ENCODE data around the gene ACTN4. TPM values are rescaled to one million over a fixed set of nuclear protein-coding genes. Genes with fewer than 3 reads are reported as not detected.

The ACTN4 gene
- total and polyA plus RNA-seq, 11 donors, result 100 to 307 (median 149) TPM

- DNase-seq (no peak), ATAC-seq (peak in 1 of 4 donors; percentile 16)
- Histone ChIP-seq H3K4me1 (peaks cover 52 to 100% (median 100%) of the 10 kb centered on the region in 12 donors), H3K27me3 (no peaks in the 10 kb centered on the region), H3K4me3 (no peak overlapping the region), H3K9me3 (no peaks in the 10 kb centered on the region), H3K27ac (peak overlapping the region; percentile 25 to 99 (median 96)), H3K36me3 (peaks cover 0 to 29% (median 10%) of the 10 kb centered on the region in 9 donors)
- TF ChIP-seq CTCF (IDR thresholded peaks at IDR 0.05), result no peak
- no peak for TF ChIP-seq POLR2A (IDR thresholded peaks at IDR 0.05)
- WGBS, 4 donors, result 56 to 71% (median 60%) methylated on average over 7 of the region's 7 CpGs
- intact Hi-C loops (cut with DNase I), result loop anchor here in 5 of 10 donors (5.0 to 10.0 kb wide), 3 partner anchors 36 to 178 kb away; partner anchors contain the start of gene ECH1 (in 1 of the 5)
Measured at GRCh38 chr19:38656171-38656981, 8.9 kb downstream of the ACTN4 start.

- TF ChIP-seq CTCF (IDR thresholded peaks at IDR 0.05) (no peak), POLR2A (IDR thresholded peaks at IDR 0.05) (no peak)
- H3K27ac ChIP-seq, result peak overlapping the region; percentile 71 to 99 (median 96)
- DNase-seq (no peak), ATAC-seq (no peak)
- H3K27me3 ChIP-seq, result no peaks in the 10 kb centered on the region
- 46 to 59% (median 55%) methylated on average over 8 of the region's 8 CpGs for WGBS, 4 donors
- no peak overlapping the region for H3K4me3 ChIP-seq
- no peaks in the 10 kb centered on the region for H3K9me3 ChIP-seq
- peaks cover 0 to 29% (median 10%) of the 10 kb centered on the region in 9 donors for H3K36me3 ChIP-seq
- intact Hi-C loops (cut with DNase I), result loop anchor here in 5 of 10 donors (5.0 to 10.0 kb wide), 3 partner anchors 35 to 177 kb away; partner anchors contain the start of gene ECH1 (in 1 of the 5)
- H3K4me1 ChIP-seq, result peaks cover 47 to 100% (median 99%) of the 10 kb centered on the region in 12 donors
Measured at GRCh38 chr19:38657633-38658222, 10.3 kb downstream of the ACTN4 start.

GRCh38 chr19:38658462-38659306, 11.2 kb downstream of the ACTN4 start:
- peak; percentile 74 to 83 (median 76) for ATAC-seq

More at GRCh38 chr19:38658462-38659306, 11.2 kb downstream of the ACTN4 start:
- peaks cover 55 to 100% (median 99%) of the 10 kb centered on the region in 12 donors for H3K4me1 ChIP-seq
- WGBS, 4 donors, result 22 to 27% (median 23%) methylated on average over 15 of the region's 15 CpGs
- H3K9me3 ChIP-seq, result no peaks in the 10 kb centered on the region
- peak overlapping the region; percentile 71 to 99 (median 96) for H3K27ac ChIP-seq
- H3K4me3 ChIP-seq, result peak overlapping the region in 5 of 12 donors; percentile 3 to 38 (median 15)
- DNase-seq, result peak in 1 of 5 donors; percentile 66
- intact Hi-C loops (cut with DNase I), result loop anchor here in 5 of 10 donors (5.0 to 10.0 kb wide), 3 partner anchors 34 to 176 kb away; partner anchors contain the start of gene ECH1 (in 1 of the 5)
- peaks cover 0 to 29% (median 10%) of the 10 kb centered on the region in 9 donors for H3K36me3 ChIP-seq
- H3K27me3 ChIP-seq, result no peaks in the 10 kb centered on the region
- TF ChIP-seq POLR2A (IDR thresholded peaks at IDR 0.05), result no peak
- no peak for TF ChIP-seq CTCF (IDR thresholded peaks at IDR 0.05)

All from heart left ventricle (tissue), 16 donors.